ENCODE measurements around the gene FABP2. TPM values are rescaled to one million over a fixed set of nuclear protein-coding genes. Genes with fewer than 3 reads are reported as not detected.

The FABP2 gene
- total and polyA plus RNA-seq, 12 donors: 0.01 to 2.2 (median 0.15) TPM; not detected in 7

GRCh38 chr4:119299741-119300100 is 22.2 kb downstream of the FABP2 start:
- 0 to 1% methylated on average over 9 of the region's 9 CpGs for WGBS, 2 donors
- Histone ChIP-seq H3K27ac (peak overlapping the region; percentile 59 to 97 (median 91)), H3K4me1 (peaks cover 8 to 48% (median 27%) of the 10 kb centered on the region in 9 donors), H3K4me3 (peak overlapping the region; percentile 49 to 96 (median 73)), H3K27me3 (no peaks in the 10 kb centered on the region), H3K9me3 (peaks cover 0 to 4% (median 0%) of the 10 kb centered on the region in 11 donors), H3K36me3 (peaks cover 0 to 39% (median 13%) of the 10 kb centered on the region in 9 donors)
- peak in 6 of 8 donors; percentile 15 to 46 (median 24) for ATAC-seq
- intact Hi-C loops (cut with DNase I): loop anchor here in 2 of 10 donors (1.0 to 10.0 kb wide), 3 partner anchors 87 to 555 kb away; partner anchors contain the start of gene USP53 (in 1 of the 2)
- TF ChIP-seq CTCF (IDR thresholded peaks at IDR 0.05): no peak
- no peak for DNase-seq

- TF ChIP-seq CTCF (IDR thresholded peaks at IDR 0.05): no peak
- 1 to 2% methylated on average over 2 of the region's 2 CpGs for WGBS, 2 donors
- H3K27me3 ChIP-seq: no peaks in the 10 kb centered on the region
Measured at GRCh38 chr4:119299260-119299671, 22.7 kb downstream of the FABP2 start.

GRCh38 chr4:119297795-119298194 is 24.1 kb downstream of the FABP2 start:
- DNase-seq (no peak), ATAC-seq (no peak)
- intact Hi-C loops (cut with DNase I): loop anchor here in 2 of 10 donors (5.0 to 10.0 kb wide), 2 partner anchors 320 to 553 kb away; no protein-coding TSS in a partner anchor
- peak overlapping the region in 4 of 10 donors; percentile 71 to 96 (median 80) for H3K4me3 ChIP-seq
- peak overlapping the region in 1 of 10 donors; percentile 96 for H3K27ac ChIP-seq
- H3K9me3 ChIP-seq: peaks cover 0 to 4% (median 0%) of the 10 kb centered on the region in 11 donors
- H3K4me1 ChIP-seq: peaks cover 8 to 48% (median 27%) of the 10 kb centered on the region in 9 donors
- 88 to 94% methylated on average over 1 of the region's 1 CpG for WGBS, 2 donors
- TF ChIP-seq CTCF (IDR thresholded peaks at IDR 0.05): no peak
- H3K27me3 ChIP-seq: no peaks in the 10 kb centered on the region
- H3K36me3 ChIP-seq: peaks cover 0 to 58% (median 18%) of the 10 kb centered on the region in 9 donors

More at GRCh38 chr4:119299260-119299671, 22.7 kb downstream of the FABP2 start:
- intact Hi-C loops (cut with DNase I): loop anchor here in 2 of 10 donors (5.0 to 10.0 kb wide), 2 partner anchors 322 to 554 kb away; no protein-coding TSS in a partner anchor
- peak in 4 of 8 donors; percentile 5 to 32 (median 16) for ATAC-seq
- no peak for DNase-seq
- Histone ChIP-seq H3K4me3 (peak overlapping the region; percentile 49 to 96 (median 73)), H3K36me3 (peaks cover 0 to 43% (median 13%) of the 10 kb centered on the region in 9 donors), H3K9me3 (peaks cover 0 to 4% (median 0%) of the 10 kb centered on the region in 11 donors), H3K4me1 (peaks cover 8 to 48% (median 27%) of the 10 kb centered on the region in 9 donors), H3K27ac (peak overlapping the region in 9 of 10 donors; percentile 89 to 97 (median 92))

GRCh38 chr4:119296356-119296755 is 25.6 kb downstream of the FABP2 start:
- 93 to 100% methylated on average over 2 of the region's 2 CpGs for WGBS, 2 donors
- no peak for ATAC-seq
- Histone ChIP-seq H3K4me3 (no peak overlapping the region), H3K4me1 (peaks cover 8 to 42% (median 27%) of the 10 kb centered on the region in 9 donors), H3K27ac (no peak overlapping the region), H3K27me3 (no peaks in the 10 kb centered on the region), H3K9me3 (peaks cover 0 to 4% (median 0%) of the 10 kb centered on the region in 11 donors), H3K36me3 (peaks cover 0 to 73% (median 27%) of the 10 kb centered on the region in 9 donors)
- DNase-seq: no peak
- intact Hi-C loops (cut with DNase I): loop anchor here in 2 of 10 donors (5.0 to 10.0 kb wide), 2 partner anchors 319 to 552 kb away; no protein-coding TSS in a partner anchor
- no peak for TF ChIP-seq CTCF (IDR thresholded peaks at IDR 0.05)

All from heart right ventricle (tissue), 16 donors.